Embryonic facial prominence (tissue), 1 donor: ENCODE measurements around the gene MROH2A.

Experiments
- DNase-seq: peaks from one replicate; pipeline ENCODE4 v3.0.0-alpha.2; 2016; ENCODE audit errors: extremely low spot score

MROH2A gene

GRCh38 chr2:233799087-233799665 lies 21.0 kb downstream of the MROH2A start:
- no peak for DNase-seq

- no peak for DNase-seq
These were observed 21.6 kb downstream of the MROH2A start for GRCh38 chr2:233799716-233800115.

DNA sequence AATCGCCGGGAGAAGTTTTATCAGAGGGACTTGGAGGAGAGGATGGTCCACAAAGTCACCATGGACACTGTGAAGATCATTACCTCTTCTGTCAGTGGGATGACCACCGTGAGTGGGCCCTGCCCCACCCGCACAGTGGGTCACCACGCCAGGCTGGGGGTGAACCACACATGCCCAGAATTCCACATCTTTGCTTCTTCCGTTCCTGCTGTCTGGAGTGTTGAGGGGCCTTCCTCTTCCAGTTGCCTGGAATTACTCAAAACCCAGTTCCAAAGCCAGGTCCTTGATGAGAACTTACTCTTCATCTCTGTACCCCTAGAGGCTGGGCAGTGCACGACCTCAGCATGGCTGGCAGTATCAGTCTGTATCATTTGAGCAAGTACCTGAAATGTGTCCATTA lies 22.1 kb downstream of the MROH2A start:
- no peak for DNase-seq

DNA sequence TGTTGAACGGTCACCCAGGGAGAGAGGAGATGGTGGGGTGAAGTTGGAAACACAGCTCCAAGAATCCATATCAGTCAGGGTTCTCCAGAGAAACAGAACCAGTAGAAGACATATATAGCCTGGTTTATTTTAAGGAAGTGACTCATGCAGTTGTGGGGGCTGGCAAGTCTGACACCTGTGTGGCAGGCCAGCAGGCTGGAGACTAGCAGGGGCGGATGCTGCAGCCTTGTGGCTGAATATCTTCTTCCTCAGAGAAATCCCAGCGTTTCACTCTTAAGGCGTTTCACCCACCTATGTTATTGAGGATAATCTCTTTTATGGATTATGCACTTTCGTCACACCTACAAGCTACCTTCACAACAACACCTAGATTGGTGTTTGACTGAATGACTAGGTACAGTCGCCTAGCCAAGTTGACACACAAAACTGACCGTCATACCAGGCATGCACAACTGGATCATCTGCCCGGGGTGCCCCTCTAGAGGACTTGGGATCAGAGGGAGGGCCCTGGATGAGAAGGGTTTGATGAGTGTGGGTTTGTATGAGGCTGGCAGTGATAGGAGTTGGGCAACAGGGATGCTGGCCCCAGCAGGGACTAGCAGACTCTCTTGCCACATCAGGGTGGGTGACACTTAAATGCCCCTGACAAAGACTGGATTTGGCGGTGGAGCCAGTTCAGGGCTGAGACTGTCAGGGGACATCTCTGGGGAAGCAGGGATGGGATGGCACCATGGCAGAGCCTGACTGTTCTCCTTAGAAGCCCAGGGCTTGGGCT lies 23.4 kb downstream of the MROH2A start:
- DNase-seq = no peak

DNA sequence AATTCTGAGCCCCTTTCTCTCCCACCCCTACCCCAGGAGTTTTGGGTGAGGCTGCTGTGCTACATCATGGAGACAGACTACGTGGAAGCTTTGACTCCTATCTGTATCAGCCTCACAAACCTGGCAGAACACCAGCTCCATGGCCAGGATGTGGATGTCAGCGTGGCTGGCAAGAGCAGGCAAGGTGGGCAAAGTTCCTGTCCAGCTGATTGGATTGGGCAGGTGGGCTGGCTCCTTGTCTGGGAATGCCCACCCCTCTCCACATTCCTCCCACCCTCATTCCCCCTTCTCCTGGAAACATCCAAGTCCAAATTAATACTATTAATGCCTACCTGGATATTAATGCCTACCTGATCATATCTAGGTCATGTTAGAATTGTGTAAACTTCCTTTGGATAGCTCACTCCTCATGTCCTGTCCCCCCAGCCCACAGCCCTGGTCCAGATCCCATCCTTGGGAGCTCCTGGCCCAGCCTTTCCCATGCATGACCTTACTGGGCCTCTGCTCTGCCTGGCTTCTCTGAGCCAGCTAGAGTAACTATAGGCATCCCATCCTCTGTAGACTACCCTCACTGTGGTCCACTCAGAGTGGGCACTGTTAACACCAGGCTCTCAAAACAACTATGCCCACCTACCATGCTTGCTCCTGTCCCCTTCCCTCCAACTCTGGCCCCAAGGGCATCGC lies 24.1 kb downstream of the MROH2A start:
- no peak for DNase-seq

DNA sequence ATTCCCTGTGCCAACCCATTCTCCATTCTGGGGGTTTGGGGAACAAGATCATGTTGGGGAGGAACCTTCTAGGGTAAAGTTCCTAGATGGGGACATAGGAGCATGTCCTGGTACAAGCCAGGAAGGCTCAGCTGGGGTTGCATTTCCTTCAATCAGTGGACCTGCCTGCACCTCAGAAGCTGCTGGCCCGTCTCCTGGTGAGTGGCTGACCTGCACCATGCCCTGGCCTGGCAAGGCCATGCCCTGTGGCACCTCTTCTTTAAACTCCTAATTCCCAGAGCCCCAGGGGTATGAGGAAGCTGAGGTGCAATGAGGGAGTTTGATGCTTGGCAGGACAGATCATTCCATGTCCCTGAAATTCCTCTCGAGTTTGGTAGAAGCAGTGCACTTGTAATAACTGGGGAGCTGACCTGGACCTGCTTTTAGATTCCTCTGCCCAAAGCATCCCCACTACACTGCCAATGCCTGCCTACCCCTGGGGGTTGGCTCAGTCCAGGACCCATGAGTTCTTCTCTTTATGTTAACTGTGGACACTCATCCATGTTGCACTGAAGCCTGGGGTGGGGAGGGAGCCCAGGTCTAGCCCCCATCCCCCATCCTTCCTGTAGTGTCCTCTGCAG lies 25.3 kb downstream of the MROH2A start:
- DNase-seq = no peak

DNA sequence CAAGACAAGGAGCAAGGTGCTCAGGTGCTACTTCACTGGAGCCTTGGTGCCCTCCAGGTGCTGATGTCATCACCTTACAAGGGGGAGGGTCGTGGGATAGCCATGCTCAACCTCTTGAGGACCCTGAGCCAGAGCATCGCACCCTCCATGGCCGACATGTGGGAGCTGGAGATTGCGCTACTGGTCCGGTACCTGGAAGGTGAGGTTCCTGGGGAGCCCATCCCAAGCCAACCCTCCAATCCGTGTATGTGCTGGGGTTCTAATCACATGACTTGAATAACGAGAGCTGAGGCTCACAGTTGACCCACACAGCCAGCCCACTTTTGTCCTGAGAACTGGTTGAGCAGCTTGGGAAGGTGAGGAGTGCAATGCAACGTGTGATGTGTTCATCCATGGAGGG lies 25.9 kb downstream of the MROH2A start:
- DNase-seq = no peak

DNA sequence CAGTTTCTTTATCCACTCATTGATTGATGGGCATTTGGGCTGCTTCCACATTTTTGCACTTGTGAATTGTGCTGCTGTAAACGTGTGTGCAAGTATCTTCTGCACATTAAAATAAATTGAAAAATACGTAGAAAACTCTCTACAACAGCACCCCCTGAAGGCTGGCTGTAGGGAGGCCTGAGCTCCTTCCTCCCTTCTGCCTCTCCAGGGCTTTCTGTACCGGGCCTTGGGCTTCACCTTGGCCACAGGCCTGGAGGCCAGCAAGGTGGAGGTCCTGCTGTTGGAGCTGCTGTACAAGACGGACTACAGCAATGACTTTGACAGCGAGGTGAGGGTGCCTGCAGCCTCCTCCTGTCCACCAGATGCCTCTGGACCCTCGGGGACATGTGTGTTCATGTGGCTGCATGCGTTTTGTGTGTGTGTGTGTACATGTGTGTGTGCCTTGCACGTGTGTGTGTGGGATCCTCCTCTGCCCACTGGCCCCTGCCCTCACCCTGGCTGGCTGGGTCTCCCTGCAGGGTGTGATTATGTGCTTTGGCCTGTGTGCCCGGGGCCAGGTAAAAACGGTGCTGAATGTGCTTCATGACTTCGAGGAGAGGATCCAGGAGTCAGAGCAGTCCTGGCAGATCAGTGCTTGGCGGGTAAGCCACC lies 29.2 kb downstream of the MROH2A start:
- no peak for DNase-seq

GRCh38 chr2:233807966-233808935 lies 30.1 kb downstream of the MROH2A start:
- DNase-seq = no peak

DNA sequence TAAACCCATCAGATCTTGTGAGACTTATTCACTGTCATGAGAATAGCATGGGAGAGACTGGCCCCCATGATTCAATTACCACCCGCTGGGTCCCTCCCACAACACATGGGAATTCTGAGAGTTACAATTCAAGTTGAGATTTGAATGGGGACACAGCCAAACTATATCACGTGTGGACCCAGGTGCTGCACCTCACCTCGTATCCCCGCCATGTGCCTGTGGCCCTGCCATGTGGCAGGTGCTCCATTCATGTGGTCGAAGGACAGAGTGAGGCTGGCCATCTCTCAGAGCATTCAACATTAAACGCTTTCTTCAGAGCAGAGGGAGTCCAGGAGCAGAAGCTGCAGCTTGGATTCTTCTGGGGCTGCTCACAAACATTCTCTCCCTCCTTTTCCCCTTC lies 32.3 kb downstream of the MROH2A start:
- DNase-seq = no peak

DNA sequence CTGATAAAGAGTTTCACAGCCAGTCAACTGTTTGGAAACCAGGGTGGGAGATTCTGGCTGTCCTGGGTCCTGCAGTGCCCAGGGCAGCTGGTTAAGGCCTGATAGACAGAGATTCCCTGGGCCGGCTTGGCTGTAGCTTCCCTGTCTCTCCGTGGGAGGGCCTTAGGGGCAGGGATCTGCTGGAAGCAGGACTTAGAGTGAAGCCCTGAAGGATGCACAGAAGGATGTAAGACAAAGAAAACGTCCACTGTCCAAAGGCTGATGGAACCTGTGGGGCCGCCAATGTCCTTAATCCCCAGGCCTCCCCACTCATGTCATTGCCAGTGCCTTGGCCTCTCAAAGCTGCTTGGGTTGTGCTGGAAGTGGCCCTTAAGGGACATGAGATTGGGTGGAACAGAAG lies 33.0 kb downstream of the MROH2A start:
- no peak for DNase-seq

- DNase-seq = no peak
These were observed 33.6 kb downstream of the MROH2A start for GRCh38 chr2:233811732-233812131.

GRCh38 chr2:233813236-233814055 lies 35.3 kb downstream of the MROH2A start:
- no peak for DNase-seq

- no peak for DNase-seq
These were observed 36.1 kb downstream of the MROH2A start for GRCh38 chr2:233814056-233814835.

- no peak for DNase-seq
These were observed 37.7 kb downstream of the MROH2A start for GRCh38 chr2:233815861-233816260.

- no peak for DNase-seq
These were observed 38.2 kb downstream of the MROH2A start for GRCh38 chr2:233816334-233816733.

DNA sequence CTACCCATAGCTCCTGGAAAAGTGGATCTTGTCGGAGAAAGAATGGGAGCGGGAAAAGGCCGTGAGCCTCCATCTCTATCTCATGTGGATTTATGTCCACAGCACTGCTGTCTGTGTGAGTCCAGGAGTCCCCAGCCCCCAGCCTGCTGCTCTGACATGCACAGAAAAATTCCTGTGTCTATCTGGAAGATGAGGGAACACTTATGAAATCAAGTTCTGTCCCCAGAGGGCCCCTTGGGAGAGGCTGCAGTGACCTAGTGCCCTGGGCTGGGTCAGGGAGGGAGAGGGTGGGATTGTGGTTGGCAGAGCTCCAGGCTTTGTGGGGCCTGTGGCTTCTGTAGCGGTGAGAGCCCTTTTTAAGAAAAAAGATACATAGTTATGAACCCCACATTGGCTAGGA lies 38.6 kb downstream of the MROH2A start:
- no peak for DNase-seq

- no peak for DNase-seq
These were observed 39.3 kb downstream of the MROH2A start for GRCh38 chr2:233817361-233817911.
